ENCODE data around the gene MARVELD1. TPM values are rescaled to one million over a fixed set of nuclear protein-coding genes. Genes with fewer than 3 reads are reported as not detected.

Gene MARVELD1
- total and polyA plus RNA-seq, 2 of the 8 experiments (the other 6 are each of a cell fraction or from before 2014, with no cell fraction given) = 28.1 to 37.3 TPM

GRCh38 chr10:97747573-97747972 is 34.0 kb downstream of the MARVELD1 start:
- Histone ChIP-seq H4K91ac (replicated peaks; ENCODE audit: insufficient read length, low read length) (no peak overlapping the region), H3K27me3 (replicated peaks in 1 of 4; ENCODE audit: control insufficient read depth in 3 of 4, extremely low read depth in 1 of 4, insufficient read depth in 3 of 4, low read length in 3 of 4) (no peaks in the 10 kb centered on the region), H3K23me2 (ENCODE audit: low read depth, low read length) (no peaks in the 10 kb centered on the region), H2BK20ac (ENCODE audit: low read length) (no peak overlapping the region), H3K14ac (ENCODE audit: insufficient read length) (no peak overlapping the region), H2BK12ac (ENCODE audit: low read depth, low read length) (no peak overlapping the region), H3K79me1 (ENCODE audit: low read depth, low read length) (peaks cover 3% of the 10 kb centered on the region; the same call in 1 of the 2 replicates), H3K4me2 (ENCODE audit: insufficient read depth in 1 of 2, low read depth in 2 of 2, low read length in 2 of 2) (no peak overlapping the region), H2BK5ac (ENCODE audit: low read depth, low read length) (no peak overlapping the region), H3K9ac (replicated peaks in 1 of 4; ENCODE audit: extremely low read depth in 1 of 4, low read depth in 3 of 4, low read length in 3 of 4) (no peak overlapping the region), H3K9me3 (ENCODE audit: insufficient read depth in 2 of 2, low read depth in 1 of 2, low read length in 1 of 2) (no peaks in the 10 kb centered on the region), H2BK120ac (replicated peaks; ENCODE audit: low read depth, low read length) (no peak overlapping the region), H4K20me1 (replicated peaks in 1 of 2; ENCODE audit: control insufficient read depth in 1 of 2, insufficient read depth in 2 of 2, low read length in 2 of 2) (peaks cover 2 to 22% of the 10 kb centered on the region in 2 experiments), H2AFZ (ENCODE audit: low read length) (no peak overlapping the region), H3K36me3 (ENCODE audit: control insufficient read depth in 2 of 4, insufficient read depth in 4 of 4, low read length in 3 of 4) (peaks cover 16 to 74% (median 48%) of the 10 kb centered on the region in 4 experiments), H3K23ac (ENCODE audit: insufficient read length) (no peak overlapping the region), H3K27ac (ENCODE audit: low read depth, low read length) (no peak overlapping the region), H2BK15ac (ENCODE audit: low read length) (no peak overlapping the region), H3K79me2 (ENCODE audit: control insufficient read depth in 1 of 2, insufficient read depth in 2 of 2, low read length in 2 of 2) (0 out of 4 replicates have a peak, but pooled peaks cover 0 to 7% of the 10 kb centered on the region in 2 experiments), H4K8ac (ENCODE audit: extremely low read depth, insufficient read depth, low read length) (no peak overlapping the region), H3K4me3 (ENCODE audit: extremely low read depth in 1 of 4, insufficient read depth in 2 of 4, low read depth in 3 of 4, low read length in 4 of 4) (no peak overlapping the region), H4K5ac (ENCODE audit: insufficient read length, low read depth, low read length) (no peak overlapping the region), H3K4ac (replicated peaks; ENCODE audit: insufficient read length, low read depth, low read length) (no peak overlapping the region), H3K4me1 (replicated peaks in 1 of 4; ENCODE audit: control insufficient read depth in 3 of 4, insufficient read depth in 4 of 4, low read length in 3 of 4) (no peaks in the 10 kb centered on the region), H3K56ac (replicated peaks; ENCODE audit: insufficient read length, low read depth, low read length) (no peak overlapping the region), H3K18ac (ENCODE audit: extremely low read depth, low read length) (no peak overlapping the region), H2AK5ac (ENCODE audit: low read depth, low read length) (no peak overlapping the region)
- 88% methylated on average over 1 of the region's 1 CpG; no CpG with 5 or more reads in 1 of the 2 experiments for WGBS, 2 experiments (ENCODE audit: extremely low coverage in 1 of 2, insufficient coverage in 1 of 2, insufficient read length in 1 of 2, insufficient replicate concordance in 2 of 2, low coverage in 1 of 2, low lambda C conversion rate in 2 of 2, missing lambda C conversion rate in 1 of 2)
- ChIA-PET POLR2A (ENCODE audit: partially characterized antibody) (interaction anchor here (1.6 kb wide), 1 partner anchor 10 kb away, joined by 6 read pairs; no protein-coding TSS in a partner anchor), CTCF (ENCODE audit: partially characterized antibody) (interaction anchor here (1.1 to 8.6 kb wide), 4 partner anchors 12 to 46 kb away, joined by 4 to 44 read pairs (median 6); no protein-coding TSS in a partner anchor)
- DNase-seq (ENCODE audit: low read depth in 1 of 2, low spot score in 2 of 2) = no peak
- TF ChIP-seq RNF2 (IDR thresholded peaks at IDR 0.05; ENCODE audit: borderline replicate concordance, low read depth, low read length, missing control alignments, poor library complexity, severe bottlenecking) (no peak), USF2 (IDR thresholded peaks at IDR 0.05; ENCODE audit: low read length) (no peak), NRF1 (IDR thresholded peaks at IDR 0.05; ENCODE audit: low read depth, low read length) (no peak), FOSL1 (IDR thresholded peaks at IDR 0.05; ENCODE audit: insufficient read depth, low read depth, low read length) (no peak), ATF2 (IDR thresholded peaks at IDR 0.05; ENCODE audit: low read length) (no peak)
- FAIRE-seq = no peak
